Measurements from ENCODE around the gene GC.

DNA sequence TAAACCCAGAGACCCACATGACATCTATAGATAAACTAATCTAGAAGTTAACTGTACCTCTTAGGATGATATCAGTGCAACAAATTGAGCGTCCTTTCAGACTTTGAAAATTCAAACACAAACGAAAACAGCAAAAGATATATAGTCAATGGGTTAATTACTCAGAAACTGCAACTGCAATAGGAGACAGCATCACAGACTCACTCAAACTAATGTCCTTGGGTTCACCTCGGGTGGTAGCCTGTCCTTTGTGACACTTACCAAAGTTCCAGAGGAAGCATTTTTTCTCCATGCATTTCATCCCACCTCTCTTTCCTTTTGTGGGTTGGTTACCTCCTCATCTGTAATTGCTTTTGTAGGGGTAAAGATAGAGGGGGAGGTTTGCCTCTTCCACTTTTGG, 9.7 kb downstream of the GC start:
- TF ChIP-seq, protein P1, sequence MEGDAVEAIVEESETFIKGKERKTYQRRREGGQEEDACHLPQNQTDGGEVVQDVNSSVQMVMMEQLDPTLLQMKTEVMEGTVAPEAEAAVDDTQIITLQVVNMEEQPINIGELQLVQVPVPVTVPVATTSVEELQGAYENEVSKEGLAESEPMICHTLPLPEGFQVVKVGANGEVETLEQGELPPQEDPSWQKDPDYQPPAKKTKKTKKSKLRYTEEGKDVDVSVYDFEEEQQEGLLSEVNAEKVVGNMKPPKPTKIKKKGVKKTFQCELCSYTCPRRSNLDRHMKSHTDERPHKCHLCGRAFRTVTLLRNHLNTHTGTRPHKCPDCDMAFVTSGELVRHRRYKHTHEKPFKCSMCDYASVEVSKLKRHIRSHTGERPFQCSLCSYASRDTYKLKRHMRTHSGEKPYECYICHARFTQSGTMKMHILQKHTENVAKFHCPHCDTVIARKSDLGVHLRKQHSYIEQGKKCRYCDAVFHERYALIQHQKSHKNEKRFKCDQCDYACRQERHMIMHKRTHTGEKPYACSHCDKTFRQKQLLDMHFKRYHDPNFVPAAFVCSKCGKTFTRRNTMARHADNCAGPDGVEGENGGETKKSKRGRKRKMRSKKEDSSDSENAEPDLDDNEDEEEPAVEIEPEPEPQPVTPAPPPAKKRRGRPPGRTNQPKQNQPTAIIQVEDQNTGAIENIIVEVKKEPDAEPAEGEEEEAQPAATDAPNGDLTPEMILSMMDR (IDR thresholded peaks at IDR 0.05): no peak
- TF ChIP-seq EP300 (IDR thresholded peaks at IDR 0.05) (no peak), POLR2A (IDR thresholded peaks at IDR 0.05) (no peak)
